ENCODE data around the gene HGFAC.

Gene HGFAC

DNA sequence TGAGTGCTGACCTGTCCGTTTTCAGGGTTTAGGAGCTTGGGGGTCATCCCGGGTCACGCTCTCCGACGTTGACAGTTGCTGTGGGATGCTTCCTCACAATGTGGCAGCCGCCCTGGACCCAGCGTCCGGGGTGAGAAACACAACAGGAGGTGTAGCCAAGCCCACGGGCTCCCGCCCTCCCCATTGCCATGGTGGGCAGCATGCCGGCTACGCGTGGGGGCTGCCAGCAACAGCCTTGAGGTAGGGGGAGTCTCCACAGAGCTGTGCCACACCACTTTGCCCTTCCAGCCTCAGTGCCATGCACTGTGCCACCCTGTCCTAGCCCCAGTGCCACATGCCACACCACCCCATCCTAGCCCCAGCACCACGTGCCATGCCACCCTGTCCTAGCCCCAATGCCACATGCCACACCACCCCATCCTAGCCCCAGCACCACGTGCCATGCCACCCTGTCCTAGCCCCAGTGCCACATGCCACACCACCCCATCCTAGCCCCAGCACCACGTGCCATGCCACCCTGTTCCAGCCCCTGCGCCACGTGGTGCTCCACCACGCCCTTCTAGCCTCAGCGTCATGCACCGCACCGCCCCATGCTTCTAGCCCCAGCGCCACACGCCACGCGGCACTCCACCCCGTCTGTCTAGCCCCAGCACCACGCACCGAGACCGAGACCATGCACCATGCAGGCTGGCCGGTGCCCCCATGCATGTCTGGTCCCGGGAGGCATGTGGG is 8.5 kb upstream of the HGFAC start:
- Histone ChIP-seq H3K4me1 (ENCODE audit: control insufficient read depth in 5 of 5, insufficient read depth in 5 of 5, low read length in 5 of 5) (peaks cover 0 to 11% (median 4%) of the 10 kb centered on the region in 5 donors), H3K27ac (ENCODE audit: low read depth, low read length) (no peak overlapping the region), H3K36me3 (ENCODE audit: control insufficient read depth in 5 of 5, insufficient read depth in 5 of 5, low read length in 5 of 5) (peaks cover 0 to 52% (median 40%) of the 10 kb centered on the region in 5 donors)

DNA sequence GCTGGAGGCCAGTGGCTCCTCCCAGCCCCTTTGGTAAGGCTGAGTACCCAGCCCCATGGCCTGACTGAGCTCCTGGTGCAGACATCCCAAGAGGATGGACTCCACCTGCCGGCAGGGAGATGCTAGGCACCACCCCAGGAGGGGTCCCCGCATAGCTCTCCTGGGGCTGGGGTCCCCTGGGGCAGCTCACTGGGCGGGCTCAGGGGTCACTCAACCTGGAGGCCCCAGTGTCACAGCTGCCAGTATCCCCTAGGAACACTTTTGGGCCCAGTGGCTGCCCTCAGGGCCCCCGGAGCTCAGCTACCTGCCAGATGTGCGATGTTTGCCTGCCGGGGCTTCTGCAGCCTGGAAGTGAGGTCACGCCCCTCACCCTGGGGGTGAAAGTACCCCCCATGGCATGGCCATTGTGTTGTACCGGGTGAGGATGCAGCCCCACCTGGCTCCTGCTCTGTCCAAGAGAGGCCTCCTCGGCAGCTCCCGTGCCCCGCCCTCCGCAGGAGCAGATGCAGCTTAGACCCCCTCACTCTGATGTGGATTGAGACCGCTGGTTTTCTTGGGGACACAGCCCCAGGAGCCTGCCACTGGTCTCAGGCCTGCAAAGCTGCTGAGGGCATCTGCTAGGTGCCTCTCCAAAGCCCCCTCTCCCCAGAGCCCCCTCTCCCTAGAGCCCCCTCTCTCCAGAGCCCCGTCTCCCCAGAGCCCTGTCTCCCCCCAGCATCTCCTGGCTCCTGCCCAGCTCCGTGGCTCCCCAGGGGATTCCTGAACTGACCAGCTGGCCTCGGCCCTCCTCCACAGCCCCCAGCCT is 6.7 kb upstream of the HGFAC start:
- Histone ChIP-seq H3K27ac (ENCODE audit: low read depth, low read length) (no peak overlapping the region), H3K9ac (ENCODE audit: low read length in 5 of 5) (no peak overlapping the region), H3K36me3 (ENCODE audit: control insufficient read depth in 5 of 5, insufficient read depth in 5 of 5, low read length in 5 of 5) (peaks cover 0 to 36% (median 24%) of the 10 kb centered on the region in 5 donors), H3K4me3 (ENCODE audit: low read depth in 1 of 5, low read length in 5 of 5) (no peak overlapping the region), H3K4me1 (ENCODE audit: control insufficient read depth in 5 of 5, insufficient read depth in 5 of 5, low read length in 5 of 5) (peaks cover 0 to 17% (median 4%) of the 10 kb centered on the region in 5 donors), H3K9me3 (ENCODE audit: control insufficient read depth in 5 of 5, low read length in 5 of 5) (no peaks in the 10 kb centered on the region), H3K27me3 (ENCODE audit: control insufficient read depth in 5 of 5, insufficient read depth in 4 of 5, low read length in 5 of 5) (no peaks in the 10 kb centered on the region)

More for the DNA sequence above, 8.5 kb upstream of the HGFAC start:
- Histone ChIP-seq H3K9me3 (ENCODE audit: control insufficient read depth in 5 of 5, low read length in 5 of 5) (no peaks in the 10 kb centered on the region), H3K4me3 (ENCODE audit: low read depth in 1 of 5, low read length in 5 of 5) (no peak overlapping the region), H3K9ac (ENCODE audit: low read length in 5 of 5) (no peak overlapping the region), H3K27me3 (ENCODE audit: control insufficient read depth in 5 of 5, insufficient read depth in 4 of 5, low read length in 5 of 5) (no peaks in the 10 kb centered on the region)

DNA sequence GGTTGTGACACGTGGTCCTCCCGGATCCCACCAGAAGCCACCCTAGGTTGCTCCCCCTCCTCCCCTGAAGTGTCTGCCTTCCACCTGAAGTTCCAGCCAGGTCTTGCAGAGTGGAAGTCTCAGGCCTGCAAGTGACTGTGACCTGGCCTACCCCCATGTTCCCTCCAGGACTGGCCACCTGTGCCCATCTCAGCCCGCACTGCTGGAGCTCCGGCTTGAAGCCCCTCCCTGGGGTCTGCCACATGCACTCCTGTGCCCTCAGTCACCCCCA is 6.1 kb upstream of the HGFAC start:
- Histone ChIP-seq H3K4me1 (ENCODE audit: control insufficient read depth in 5 of 5, insufficient read depth in 5 of 5, low read length in 5 of 5) (peaks cover 0 to 17% (median 4%) of the 10 kb centered on the region in 5 donors), H3K27ac (ENCODE audit: low read depth, low read length) (no peak overlapping the region), H3K27me3 (ENCODE audit: control insufficient read depth in 5 of 5, insufficient read depth in 4 of 5, low read length in 5 of 5) (no peaks in the 10 kb centered on the region), H3K9me3 (ENCODE audit: control insufficient read depth in 5 of 5, low read length in 5 of 5) (no peaks in the 10 kb centered on the region), H3K9ac (ENCODE audit: low read length in 5 of 5) (no peak overlapping the region), H3K36me3 (ENCODE audit: control insufficient read depth in 5 of 5, insufficient read depth in 5 of 5, low read length in 5 of 5) (peaks cover 0 to 31% (median 19%) of the 10 kb centered on the region in 5 donors), H3K4me3 (ENCODE audit: low read depth in 1 of 5, low read length in 5 of 5) (no peak overlapping the region)

DNA sequence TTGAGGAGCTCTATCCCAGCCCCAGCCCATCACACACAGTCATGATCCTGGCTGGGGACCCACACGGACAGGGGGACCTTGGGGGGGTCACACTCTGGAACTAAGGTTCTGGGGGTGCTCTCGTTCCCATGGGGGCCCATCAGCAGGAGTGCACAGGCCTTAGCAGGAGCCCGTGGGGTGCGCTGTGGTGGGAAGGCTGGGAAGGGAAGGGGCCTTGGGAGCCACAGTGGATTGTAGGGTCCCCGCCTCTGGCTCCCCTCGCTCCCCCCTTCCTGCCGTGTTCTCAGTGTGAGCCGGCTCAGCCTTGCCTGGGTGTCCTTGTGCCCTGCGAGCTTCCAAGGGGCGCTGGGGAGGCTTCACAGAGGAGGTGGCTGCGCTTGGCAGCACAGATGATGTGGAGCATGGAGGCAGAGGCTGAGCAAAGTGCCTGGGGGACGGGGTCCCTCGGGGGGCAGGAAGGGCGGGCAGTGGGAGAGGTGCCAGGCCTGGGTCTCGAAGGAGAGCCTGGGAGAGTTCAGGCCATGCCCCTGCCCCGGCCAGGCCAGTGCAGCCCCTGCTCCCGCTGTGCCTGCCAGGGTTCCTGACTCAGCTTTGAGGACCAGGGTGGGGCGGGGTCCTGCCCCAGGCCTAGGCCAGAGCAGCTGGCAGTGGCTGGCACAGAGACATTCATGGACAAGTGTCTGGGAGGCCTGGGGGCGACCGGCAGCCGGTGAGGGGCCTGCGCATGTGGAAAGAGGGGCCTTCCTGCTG is 5.5 kb upstream of the HGFAC start:
- H3K9me3 ChIP-seq (ENCODE audit: control insufficient read depth in 5 of 5, low read length in 5 of 5), result no peaks in the 10 kb centered on the region
- H3K9ac ChIP-seq (ENCODE audit: low read length in 5 of 5), result no peak overlapping the region
- H3K4me3 ChIP-seq (ENCODE audit: low read depth in 1 of 5, low read length in 5 of 5), result no peak overlapping the region
- no peaks in the 10 kb centered on the region for H3K27me3 ChIP-seq (ENCODE audit: control insufficient read depth in 5 of 5, insufficient read depth in 4 of 5, low read length in 5 of 5)
- peaks cover 0 to 17% (median 9%) of the 10 kb centered on the region in 5 donors for H3K4me1 ChIP-seq (ENCODE audit: control insufficient read depth in 5 of 5, insufficient read depth in 5 of 5, low read length in 5 of 5)
- no peak overlapping the region for H3K27ac ChIP-seq (ENCODE audit: low read depth, low read length)
- peaks cover 0 to 24% (median 13%) of the 10 kb centered on the region in 5 donors for H3K36me3 ChIP-seq (ENCODE audit: control insufficient read depth in 5 of 5, insufficient read depth in 5 of 5, low read length in 5 of 5)

DNA sequence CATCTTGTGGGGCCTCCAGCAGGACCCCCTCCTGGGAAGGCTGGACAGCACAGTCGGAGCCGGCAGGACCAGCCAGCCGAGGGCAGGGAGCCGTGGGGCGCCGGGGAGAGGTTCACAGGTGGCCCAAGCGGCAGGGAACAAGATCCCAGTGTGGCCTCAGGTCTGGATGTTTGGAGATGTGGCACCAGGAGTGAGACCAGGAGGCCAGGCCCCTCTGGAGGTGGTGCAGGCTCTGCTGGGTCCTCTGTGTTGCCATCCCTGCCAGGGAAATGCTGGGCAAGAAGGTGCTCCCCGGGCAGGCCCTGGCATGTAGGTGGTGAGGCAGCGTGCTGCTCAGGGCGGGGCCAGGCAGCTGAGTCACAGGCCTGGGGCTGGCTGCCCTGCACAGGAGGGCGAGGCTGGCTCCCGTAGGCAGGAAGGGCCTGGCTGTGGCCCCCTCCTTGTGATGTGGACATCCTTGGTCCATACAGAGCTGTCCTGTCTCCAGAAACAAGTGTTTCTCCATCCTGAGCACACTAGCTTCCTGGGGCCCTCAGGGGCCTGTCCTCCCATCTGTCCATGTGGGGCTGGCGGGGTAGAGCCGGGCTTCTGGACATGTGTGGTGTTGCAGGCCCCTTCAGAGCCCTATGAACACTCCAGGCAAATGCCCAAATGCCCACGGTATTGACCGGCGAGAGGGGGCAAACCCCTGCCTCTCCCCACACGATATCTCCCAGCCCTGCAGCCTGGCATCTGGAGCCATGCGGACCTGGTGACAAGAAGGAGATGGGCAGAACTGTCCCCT is 4.8 kb upstream of the HGFAC start:
- peaks cover 0 to 17% (median 6%) of the 10 kb centered on the region in 5 donors for H3K36me3 ChIP-seq (ENCODE audit: control insufficient read depth in 5 of 5, insufficient read depth in 5 of 5, low read length in 5 of 5)
- H3K27me3 ChIP-seq (ENCODE audit: control insufficient read depth in 5 of 5, insufficient read depth in 4 of 5, low read length in 5 of 5), result no peaks in the 10 kb centered on the region
- no peak overlapping the region for H3K27ac ChIP-seq (ENCODE audit: low read depth, low read length)
- H3K4me3 ChIP-seq (ENCODE audit: low read depth in 1 of 5, low read length in 5 of 5), result no peak overlapping the region
- H3K9me3 ChIP-seq (ENCODE audit: control insufficient read depth in 5 of 5, low read length in 5 of 5), result no peaks in the 10 kb centered on the region
- H3K4me1 ChIP-seq (ENCODE audit: control insufficient read depth in 5 of 5, insufficient read depth in 5 of 5, low read length in 5 of 5), result peaks cover 0 to 17% (median 9%) of the 10 kb centered on the region in 5 donors
- no peak overlapping the region for H3K9ac ChIP-seq (ENCODE audit: low read length in 5 of 5)

DNA sequence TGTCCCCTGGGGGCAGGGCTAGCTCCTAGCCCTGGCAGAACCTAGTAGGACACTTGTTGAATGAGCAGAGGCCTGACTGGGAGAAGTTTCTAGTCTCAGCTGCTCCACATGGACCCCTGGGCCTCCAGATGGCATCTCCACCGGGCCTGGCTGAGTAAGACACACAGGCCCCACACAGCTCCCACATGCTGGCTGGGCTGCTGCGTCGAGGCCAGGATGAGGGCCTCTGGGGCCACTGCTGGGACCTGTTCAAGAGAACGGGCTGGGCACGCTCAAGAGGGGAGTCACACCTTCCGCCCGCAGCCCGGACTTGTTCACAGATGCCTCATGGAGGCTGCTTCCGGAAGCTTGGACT is 4.2 kb upstream of the HGFAC start:
- no peaks in the 10 kb centered on the region for H3K27me3 ChIP-seq (ENCODE audit: control insufficient read depth in 5 of 5, insufficient read depth in 4 of 5, low read length in 5 of 5)
- H3K9ac ChIP-seq (ENCODE audit: low read length in 5 of 5), result peak overlapping the region in 1 of 5 donors; percentile 38
- H3K9me3 ChIP-seq (ENCODE audit: control insufficient read depth in 5 of 5, low read length in 5 of 5), result no peaks in the 10 kb centered on the region
- H3K4me1 ChIP-seq (ENCODE audit: control insufficient read depth in 5 of 5, insufficient read depth in 5 of 5, low read length in 5 of 5), result peaks cover 0 to 17% (median 9%) of the 10 kb centered on the region in 5 donors
- no peak overlapping the region for H3K27ac ChIP-seq (ENCODE audit: low read depth, low read length)
- H3K36me3 ChIP-seq (ENCODE audit: control insufficient read depth in 5 of 5, insufficient read depth in 5 of 5, low read length in 5 of 5), result peaks cover 0 to 12% (median 6%) of the 10 kb centered on the region in 5 donors
- no peak overlapping the region for H3K4me3 ChIP-seq (ENCODE audit: low read depth in 1 of 5, low read length in 5 of 5)

DNA sequence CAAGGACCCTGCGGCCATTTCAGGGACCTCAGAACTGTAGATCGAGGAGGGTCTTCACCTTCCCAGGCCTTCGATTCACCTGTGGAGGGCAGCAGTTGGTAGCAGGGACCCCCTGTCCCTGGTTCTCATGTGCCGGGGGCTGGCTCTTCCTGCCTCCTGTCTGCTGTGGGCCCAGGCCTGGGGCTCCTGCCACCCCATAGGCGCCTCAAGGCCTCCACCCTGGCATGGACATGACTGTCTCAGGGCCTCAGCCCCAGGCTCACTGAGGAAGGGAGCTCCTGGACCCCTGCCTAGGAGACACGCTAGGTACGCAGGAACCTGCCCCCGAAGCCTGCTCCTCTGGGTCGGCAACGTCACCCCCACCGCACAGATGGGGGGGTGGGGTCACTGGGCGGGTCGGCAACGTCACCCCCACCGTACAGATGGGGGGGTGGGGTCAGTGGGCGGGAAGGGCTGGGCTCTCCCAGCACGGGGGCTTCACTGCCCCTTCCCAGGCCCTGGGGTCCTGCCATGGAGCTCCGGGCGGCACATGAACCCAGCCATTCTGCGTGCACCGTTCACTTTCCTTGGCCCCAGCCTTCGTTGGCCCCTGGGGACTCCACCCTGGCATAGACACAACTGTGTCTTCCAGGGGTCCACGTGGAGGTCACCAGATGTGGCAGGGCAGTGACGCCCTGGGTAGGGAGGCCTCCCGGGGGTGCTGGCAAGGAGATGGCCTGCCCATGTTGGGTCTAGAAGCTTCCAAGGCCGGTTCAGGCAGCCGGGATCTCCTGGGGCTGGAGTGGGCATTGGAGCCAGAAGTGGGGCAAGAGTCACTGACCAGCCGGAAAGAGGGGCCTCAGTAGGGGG is 3.5 kb upstream of the HGFAC start:
- H3K9ac ChIP-seq (ENCODE audit: low read length in 5 of 5), result peak overlapping the region in 1 of 5 donors; percentile 38
- no peak overlapping the region for H3K27ac ChIP-seq (ENCODE audit: low read depth, low read length)
- H3K4me3 ChIP-seq (ENCODE audit: low read depth in 1 of 5, low read length in 5 of 5), result peak overlapping the region in 1 of 5 donors; percentile 21
- no peaks in the 10 kb centered on the region for H3K27me3 ChIP-seq (ENCODE audit: control insufficient read depth in 5 of 5, insufficient read depth in 4 of 5, low read length in 5 of 5)
- H3K9me3 ChIP-seq (ENCODE audit: control insufficient read depth in 5 of 5, low read length in 5 of 5), result no peaks in the 10 kb centered on the region
- H3K36me3 ChIP-seq (ENCODE audit: control insufficient read depth in 5 of 5, insufficient read depth in 5 of 5, low read length in 5 of 5), result peaks cover 0 to 7% (median 5%) of the 10 kb centered on the region in 5 donors
- H3K4me1 ChIP-seq (ENCODE audit: control insufficient read depth in 5 of 5, insufficient read depth in 5 of 5, low read length in 5 of 5), result peaks cover 0 to 17% (median 9%) of the 10 kb centered on the region in 5 donors

DNA sequence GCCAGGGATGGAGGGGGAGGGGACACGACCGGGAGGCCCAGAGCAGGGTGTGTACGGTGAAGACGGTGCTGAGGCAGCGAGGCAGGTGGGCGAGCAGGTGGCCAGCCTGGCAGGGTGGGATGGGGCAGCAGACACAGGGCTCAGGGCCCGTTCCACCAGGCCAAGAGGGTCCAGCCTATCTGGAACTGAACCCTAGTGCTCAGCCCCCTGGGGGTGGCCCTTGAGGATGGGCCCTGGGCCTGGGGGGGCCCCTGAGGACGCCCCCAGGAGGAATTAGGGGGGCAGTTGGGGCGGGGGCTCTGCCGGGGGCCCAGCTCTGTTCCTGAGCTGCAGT is 3.0 kb upstream of the HGFAC start:
- no peak overlapping the region for H3K9ac ChIP-seq (ENCODE audit: low read length in 5 of 5)
- H3K9me3 ChIP-seq (ENCODE audit: control insufficient read depth in 5 of 5, low read length in 5 of 5), result no peaks in the 10 kb centered on the region
- no peaks in the 10 kb centered on the region for H3K27me3 ChIP-seq (ENCODE audit: control insufficient read depth in 5 of 5, insufficient read depth in 4 of 5, low read length in 5 of 5)
- H3K4me1 ChIP-seq (ENCODE audit: control insufficient read depth in 5 of 5, insufficient read depth in 5 of 5, low read length in 5 of 5), result peaks cover 0 to 17% (median 9%) of the 10 kb centered on the region in 5 donors
- H3K36me3 ChIP-seq (ENCODE audit: control insufficient read depth in 5 of 5, insufficient read depth in 5 of 5, low read length in 5 of 5), result peaks cover 0 to 3% (median 0%) of the 10 kb centered on the region in 5 donors
- no peak overlapping the region for H3K4me3 ChIP-seq (ENCODE audit: low read depth in 1 of 5, low read length in 5 of 5)
- H3K27ac ChIP-seq (ENCODE audit: low read depth, low read length), result no peak overlapping the region

DNA sequence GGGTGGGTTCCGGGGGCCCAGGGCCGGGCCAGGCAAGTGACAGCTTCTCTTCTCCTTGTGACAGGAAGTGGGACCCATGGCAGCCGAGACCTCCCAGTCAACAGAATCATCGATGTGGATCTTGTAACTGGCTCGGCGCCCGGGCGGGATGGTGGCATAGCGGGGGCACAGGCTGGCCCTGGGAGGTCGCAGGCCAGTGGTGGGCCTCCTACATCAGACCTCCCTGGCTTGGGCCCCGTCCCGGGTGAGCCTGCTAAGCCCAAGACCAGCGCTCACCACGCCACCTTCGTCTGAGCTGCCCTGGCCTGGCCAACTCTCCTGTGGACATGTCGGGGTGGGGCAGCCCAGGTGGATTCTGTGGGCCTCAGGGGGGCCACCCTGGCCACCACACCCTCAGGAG is 2.4 kb upstream of the HGFAC start:
- Histone ChIP-seq H3K9me3 (ENCODE audit: control insufficient read depth in 5 of 5, low read length in 5 of 5) (no peaks in the 10 kb centered on the region), H3K27ac (ENCODE audit: low read depth, low read length) (no peak overlapping the region), H3K4me1 (ENCODE audit: control insufficient read depth in 5 of 5, insufficient read depth in 5 of 5, low read length in 5 of 5) (peaks cover 0 to 17% (median 9%) of the 10 kb centered on the region in 5 donors), H3K9ac (ENCODE audit: low read length in 5 of 5) (no peak overlapping the region), H3K36me3 (ENCODE audit: control insufficient read depth in 5 of 5, insufficient read depth in 5 of 5, low read length in 5 of 5) (peaks cover 0 to 1% (median 0%) of the 10 kb centered on the region in 5 donors), H3K27me3 (ENCODE audit: control insufficient read depth in 5 of 5, insufficient read depth in 4 of 5, low read length in 5 of 5) (no peaks in the 10 kb centered on the region), H3K4me3 (ENCODE audit: low read depth in 1 of 5, low read length in 5 of 5) (no peak overlapping the region)

All from subcutaneous abdominal adipose tissue (tissue), 5 donors.